OCI-LY7 (cell line): ENCODE data around the gene ANK3. TPM values are rescaled to one million over a fixed set of nuclear protein-coding genes. Genes with fewer than 3 reads are reported as not detected.
A peak's percentile ranks its signal among the peaks of the same experiment; 100 is the strongest.

Experiments
- BruUV-seq: library from RNA; stranded (reverse); fragments of 400-500 nt; replicated peaks from 2 replicates; lab custom pipeline; 2021; lab: Mats Ljungman, UMichigan
- CTCF ChIA-PET: fragments of 300-600 bp; sonication (Branson Sonifier 250); formaldehyde crosslinking; loops from one replicate; lab custom pipeline; 2022; ENCODE audit warnings: antibody characterized with exemption; ENCODE audit not compliant: unreplicated experiment; lab: Charles Lee
- POLR2A ChIA-PET: fragments of 300-600 bp; sonication (Branson Sonifier 250); formaldehyde crosslinking; loops from one replicate; lab custom pipeline; 2022; ENCODE audit warnings: antibody characterized with exemption; lab: Charles Lee
- DNase-seq: peaks from one replicate; pipeline ENCODE4 v3.0.0-alpha.2; 2015; ENCODE audit warnings: low spot score
- H2AFZ ChIP-seq: fragments of 200-600 bp; sonication (generic), shearing (Covaris generic); 2 replicates; pipeline ENCODE4 v1.6.1; 2014; ENCODE audit warnings: mild to moderate bottlenecking, antibody characterized with exemption, low read length, moderate library complexity
- H3K27ac ChIP-seq: fragments of 200-600 bp; sonication (generic); 2 replicates; pipeline ENCODE4 v1.5.1; 2014; ENCODE audit warnings: mixed run types, low read depth, mild to moderate bottlenecking, moderate library complexity, low read length, inconsistent platforms; ENCODE audit not compliant: poor library complexity, severe bottlenecking
- H3K36me3 ChIP-seq: fragments of 200-600 bp; sonication (generic); 2 replicates; pipeline ENCODE4 v1.6.1; 2014; ENCODE audit warnings: mild to moderate bottlenecking, antibody characterized with exemption, low read length, moderate library complexity, mixed read lengths; ENCODE audit not compliant: insufficient read depth
- H3K4me1 ChIP-seq: fragments of 200-600 bp; sonication (generic); 2 replicates; pipeline ENCODE4 v1.5.1; 2014; ENCODE audit warnings: mild to moderate bottlenecking, low read length; ENCODE audit not compliant: insufficient read depth, poor library complexity, severe bottlenecking
- H3K4me2 ChIP-seq: fragments of 200-600 bp; sonication (generic); 2 replicates; pipeline ENCODE4 v1.6.1; 2014; ENCODE audit warnings: mild to moderate bottlenecking, low read length
- H3K4me3 ChIP-seq: fragments of 200-600 bp; sonication (generic); 2 replicates; pipeline ENCODE4 v1.5.1; 2014; ENCODE audit warnings: mild to moderate bottlenecking, low read depth, low read length; ENCODE audit not compliant: poor library complexity, severe bottlenecking
- H3K79me2 ChIP-seq: fragments of 200-600 bp; sonication (generic); 2 replicates; pipeline ENCODE4 v1.6.1; 2016; ENCODE audit warnings: low read depth, mild to moderate bottlenecking, low read length, moderate library complexity, mixed read lengths; ENCODE audit not compliant: insufficient read depth
- H3K9me2 ChIP-seq: fragments of 200-600 bp; sonication (generic); 2 replicates; pipeline ENCODE4 v1.6.1; 2016; ENCODE audit warnings: mild to moderate bottlenecking, low read length, mixed read lengths; ENCODE audit not compliant: insufficient read depth
- H3K9me3 ChIP-seq: fragments of 200-600 bp; sonication (generic); 2 replicates; pipeline ENCODE4 v1.6.1; 2014; ENCODE audit warnings: mild to moderate bottlenecking, mixed run types, low read length, mixed read lengths
- H4K20me1 ChIP-seq: fragments of 200-600 bp; sonication (generic); 2 replicates; pipeline ENCODE4 v1.6.1; 2014; ENCODE audit warnings: mild to moderate bottlenecking, antibody characterized with exemption, low read length, moderate library complexity, mixed read lengths; ENCODE audit not compliant: insufficient read depth
- CTCF ChIP-seq: fragments of 200-600 bp; sonication (generic); conservative IDR thresholded peaks from 2 replicates; pipeline ENCODE4 v1.5.1; 2014; ENCODE audit warnings: mild to moderate bottlenecking, antibody characterized with exemption, low read length, moderate library complexity, mixed read lengths
- EZH2phosphoT487 ChIP-seq: fragments of 200-600 bp; sonication (generic); IDR thresholded peaks from 2 replicates; pipeline ENCODE4 v1.6.1; 2018; ENCODE audit warnings: low read depth, borderline replicate concordance, mild to moderate bottlenecking, mixed run types, antibody characterized with exemption, low read length, moderate library complexity, mixed read lengths
- intact Hi-C: fragments of 100-400 bp; cut with micrococcal nuclease; formaldehyde crosslinking; loops from one replicate; pipeline ENCODE4 v1.10.0; 2022; ENCODE audit not compliant: unreplicated experiment
- total RNA-seq, 2 experiments: library from RNA; depleted of rRNA in 1 of 2; stranded (reverse); fragments of >200 nt in 1 of 2; shearing (Covaris generic) in 1 of 2; gene quantifications; 2 replicates each; pipeline ENCODE4 v1.2.3, GENCODE V29; 2014 to 2022

The ANK3 gene
- total RNA-seq, 2 experiments from 2014 or later: 0.13 to 0.49 TPM

DNA sequence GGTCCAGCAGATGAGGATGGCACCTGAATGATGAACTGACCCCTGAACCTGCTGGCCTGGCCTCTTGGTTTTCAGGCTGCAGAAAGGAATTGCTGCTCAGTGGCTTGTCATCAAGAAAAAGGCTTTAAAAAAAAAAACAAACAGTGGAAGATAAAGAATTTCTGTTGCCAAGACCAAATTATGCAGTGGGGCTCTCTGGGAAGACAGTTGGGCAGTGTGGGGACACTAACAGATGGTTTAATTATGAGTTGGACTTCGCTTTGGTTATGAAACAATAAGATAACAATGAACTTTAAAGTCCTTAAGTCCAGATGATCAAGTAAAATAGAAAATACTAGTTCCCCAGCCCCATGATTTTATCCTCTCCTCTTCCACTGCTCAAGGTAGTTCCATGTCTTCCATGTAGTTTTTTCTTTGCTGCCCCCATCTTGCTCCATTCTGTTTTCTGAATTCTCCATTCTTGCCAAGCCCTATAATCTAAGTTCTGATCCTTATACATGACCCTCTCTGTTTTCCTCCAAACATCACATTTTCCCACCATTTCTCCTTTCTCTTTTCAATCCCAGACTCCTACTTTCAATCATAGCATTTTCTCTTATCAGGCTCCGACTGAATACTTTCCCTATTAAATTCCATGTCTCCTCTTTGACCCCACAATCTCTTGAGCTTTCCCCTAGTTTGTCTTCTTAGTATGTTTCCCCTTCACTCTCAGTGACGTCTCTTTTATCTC lies 52.6 kb downstream of the ANK3 start:
- Histone ChIP-seq H4K20me1 (no peaks in the 10 kb centered on the region), H3K4me2 (no peak overlapping the region), H3K4me3 (no peak overlapping the region), H3K36me3 (no peaks in the 10 kb centered on the region), H3K9me2 (no peaks in the 10 kb centered on the region), H3K79me2 (no peaks in the 10 kb centered on the region), H3K4me1 (no peaks in the 10 kb centered on the region), H2AFZ (no peak overlapping the region), H3K27ac (no peak overlapping the region), H3K9me3 (no peaks in the 10 kb centered on the region)
- no peak for TF ChIP-seq EZH2phosphoT487
- no peak for TF ChIP-seq CTCF
- intact Hi-C loops: no loop called here
- no TSS peak for BruUV-seq
- ChIA-PET POLR2A (interaction anchor here (1.0 to 1.4 kb wide), 3 partner anchors 8 to 466 kb away, joined by 3 read pairs; no protein-coding TSS in a partner anchor), CTCF (no interaction called here)
- DNase-seq: no peak

GRCh38 chr10:60335708-60336107 lies 54.0 kb downstream of the ANK3 start:
- H3K27ac ChIP-seq: no peak overlapping the region
- no peak for DNase-seq
- H3K36me3 ChIP-seq: no peaks in the 10 kb centered on the region
- no peaks in the 10 kb centered on the region for H3K4me1 ChIP-seq
- ChIA-PET CTCF (interaction anchor here (1.0 kb wide), 1 partner anchor 97 kb away, joined by 3 read pairs; no protein-coding TSS in a partner anchor), POLR2A (interaction anchor here (0.6 to 1.8 kb wide), 7 partner anchors 9 to 64 kb away, joined by 3 to 4 read pairs (median 3); no protein-coding TSS in a partner anchor)
- no peaks in the 10 kb centered on the region for H3K9me2 ChIP-seq
- no TSS peak for BruUV-seq
- H2AFZ ChIP-seq: no peak overlapping the region
- H3K79me2 ChIP-seq: no peaks in the 10 kb centered on the region
- no peak overlapping the region for H3K4me2 ChIP-seq
- no peak overlapping the region for H3K4me3 ChIP-seq
- H3K9me3 ChIP-seq: no peaks in the 10 kb centered on the region
- H4K20me1 ChIP-seq: no peaks in the 10 kb centered on the region
- intact Hi-C loops: no loop called here
- TF ChIP-seq CTCF: peak; percentile 62
- TF ChIP-seq EZH2phosphoT487: no peak

- Histone ChIP-seq H3K79me2 (no peaks in the 10 kb centered on the region), H3K4me2 (no peak overlapping the region), H4K20me1 (no peaks in the 10 kb centered on the region), H3K4me3 (no peak overlapping the region), H3K9me2 (no peaks in the 10 kb centered on the region), H3K27ac (no peak overlapping the region), H2AFZ (no peak overlapping the region), H3K36me3 (no peaks in the 10 kb centered on the region), H3K4me1 (no peaks in the 10 kb centered on the region), H3K9me3 (no peaks in the 10 kb centered on the region)
- POLR2A ChIA-PET: interaction anchor here (0.6 to 1.8 kb wide), 5 partner anchors 12 to 63 kb away, joined by 3 to 4 read pairs (median 3); no protein-coding TSS in a partner anchor
- no TSS peak for BruUV-seq
- TF ChIP-seq CTCF (no peak), EZH2phosphoT487 (no peak)
- CTCF ChIA-PET: interaction anchor here (1.0 kb wide), 1 partner anchor 96 kb away, joined by 3 read pairs; no protein-coding TSS in a partner anchor
- intact Hi-C loops: no loop called here
- DNase-seq: no peak
These were observed 54.7 kb downstream of the ANK3 start for GRCh38 chr10:60334991-60335390.
